OCI-LY3 (cell line): Measurements from ENCODE around the gene PPME1.

Experiments
- H2AFZ ChIP-seq: fragments of 200-600, 300-600 bp; shearing (Covaris generic); 2 replicates; pipeline ENCODE4 v1.6.0; 2014; ENCODE audit warnings: antibody characterized with exemption, low read depth, low read length
- H3K27ac ChIP-seq: fragments of 200-600, 300-600 bp; sonication (generic); 2 replicates; pipeline ENCODE4 v1.5.1; 2014; ENCODE audit warnings: mild to moderate bottlenecking, low read length, moderate library complexity, mixed read lengths
- H3K27me3 ChIP-seq: fragments of 200-600, 300-600 bp; sonication (generic); 2 replicates; pipeline ENCODE4 v1.6.1; 2014; ENCODE audit warnings: low read depth, low read length, mixed read lengths
- H3K36me3 ChIP-seq: fragments of 200-600, 300-600 bp; sonication (generic); replicated peaks from 2 replicates; pipeline ENCODE3; 2014; ENCODE audit warnings: low read depth, low read length, mixed read lengths
- H3K4me1 ChIP-seq: fragments of 300-600, 200-600 bp; sonication (generic); 2 replicates; pipeline ENCODE4 v1.6.1; 2014; ENCODE audit warnings: low read length, mixed read lengths
- H3K4me2 ChIP-seq: fragments of 200-600, 300-600 bp; sonication (generic); 2 replicates; pipeline ENCODE4 v1.6.1; 2014; ENCODE audit warnings: low read length, mixed read lengths
- H3K4me3 ChIP-seq: fragments of 300-600, 200-600 bp; sonication (generic); 2 replicates; pipeline ENCODE4 v1.5.1; 2014; ENCODE audit warnings: antibody characterized with exemption, mild to moderate bottlenecking, low read length, moderate library complexity
- H3K79me2 ChIP-seq: fragments of 300-600, 200-600 bp; shearing (Covaris generic); 2 replicates; pipeline ENCODE4 v1.6.1; 2014; ENCODE audit warnings: mild to moderate bottlenecking, low read length, mixed read lengths
- H3K9ac ChIP-seq: fragments of 300-600, 200-600 bp; shearing (Covaris generic); 2 replicates; pipeline ENCODE4 v1.6.0; 2014; ENCODE audit warnings: mild to moderate bottlenecking, low read length, moderate library complexity
- H3K9me3 ChIP-seq: fragments of 200-600, 300-600 bp; shearing (Covaris generic); 2 replicates; pipeline ENCODE4 v1.6.1; 2014; ENCODE audit warnings: low read length, mixed read lengths; ENCODE audit not compliant: insufficient read depth
- H4K20me1 ChIP-seq: fragments of 200-600, 300-600 bp; sonication (generic); 2 replicates; pipeline ENCODE4 v1.6.1; 2016; ENCODE audit warnings: low read length, mixed read lengths; ENCODE audit not compliant: insufficient read depth
- EZH2phosphoT487 ChIP-seq: fragments of 200-600 bp; shearing (Covaris generic); IDR thresholded peaks from 2 replicates; pipeline ENCODE4 v1.6.1; 2018; ENCODE audit warnings: antibody characterized with exemption, mixed run types, low read depth
- TF ChIP-seq, protein P1 (sequence below): fragments of 200-600, 300-600 bp; sonication (generic); IDR thresholded peaks from 2 replicates; pipeline ENCODE4 v1.5.1; 2014; ENCODE audit warnings: antibody characterized with exemption, low read length, low read depth

PPME1 gene

DNA sequence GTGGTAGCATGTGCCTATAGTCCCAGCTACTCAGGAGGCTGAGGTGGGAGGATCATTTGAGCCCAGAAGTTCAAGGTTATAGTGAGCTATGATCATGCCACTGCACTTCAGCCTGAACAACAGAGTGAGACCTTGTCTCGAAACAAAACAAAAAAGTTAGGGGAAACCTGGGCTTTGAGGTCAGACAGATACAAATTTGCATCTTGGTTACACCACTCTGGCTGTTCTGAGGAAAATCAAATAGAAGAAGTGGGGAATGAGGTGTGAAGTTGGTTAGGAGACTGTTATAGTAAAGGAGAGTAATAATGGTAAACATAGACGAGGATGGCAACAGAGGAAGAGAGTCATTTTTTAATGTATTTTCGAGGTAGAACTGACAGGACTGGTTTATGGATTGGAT is 62.6 kb downstream of the PPME1 start:
- no peaks in the 10 kb centered on the region for H3K79me2 ChIP-seq
- H3K27me3 ChIP-seq = no peaks in the 10 kb centered on the region
- no peak overlapping the region for H2AFZ ChIP-seq
- no peaks in the 10 kb centered on the region for H3K9me3 ChIP-seq
- no peak overlapping the region for H3K4me3 ChIP-seq
- H3K27ac ChIP-seq = no peak overlapping the region
- H3K36me3 ChIP-seq = peaks cover 45% of the 10 kb centered on the region
- no peaks in the 10 kb centered on the region for H3K4me1 ChIP-seq
- no peak overlapping the region for H3K4me2 ChIP-seq
- H3K9ac ChIP-seq = no peak overlapping the region
- H4K20me1 ChIP-seq = no peaks in the 10 kb centered on the region
- TF ChIP-seq, protein P1, sequence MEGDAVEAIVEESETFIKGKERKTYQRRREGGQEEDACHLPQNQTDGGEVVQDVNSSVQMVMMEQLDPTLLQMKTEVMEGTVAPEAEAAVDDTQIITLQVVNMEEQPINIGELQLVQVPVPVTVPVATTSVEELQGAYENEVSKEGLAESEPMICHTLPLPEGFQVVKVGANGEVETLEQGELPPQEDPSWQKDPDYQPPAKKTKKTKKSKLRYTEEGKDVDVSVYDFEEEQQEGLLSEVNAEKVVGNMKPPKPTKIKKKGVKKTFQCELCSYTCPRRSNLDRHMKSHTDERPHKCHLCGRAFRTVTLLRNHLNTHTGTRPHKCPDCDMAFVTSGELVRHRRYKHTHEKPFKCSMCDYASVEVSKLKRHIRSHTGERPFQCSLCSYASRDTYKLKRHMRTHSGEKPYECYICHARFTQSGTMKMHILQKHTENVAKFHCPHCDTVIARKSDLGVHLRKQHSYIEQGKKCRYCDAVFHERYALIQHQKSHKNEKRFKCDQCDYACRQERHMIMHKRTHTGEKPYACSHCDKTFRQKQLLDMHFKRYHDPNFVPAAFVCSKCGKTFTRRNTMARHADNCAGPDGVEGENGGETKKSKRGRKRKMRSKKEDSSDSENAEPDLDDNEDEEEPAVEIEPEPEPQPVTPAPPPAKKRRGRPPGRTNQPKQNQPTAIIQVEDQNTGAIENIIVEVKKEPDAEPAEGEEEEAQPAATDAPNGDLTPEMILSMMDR = no peak
- no peak for TF ChIP-seq EZH2phosphoT487

DNA sequence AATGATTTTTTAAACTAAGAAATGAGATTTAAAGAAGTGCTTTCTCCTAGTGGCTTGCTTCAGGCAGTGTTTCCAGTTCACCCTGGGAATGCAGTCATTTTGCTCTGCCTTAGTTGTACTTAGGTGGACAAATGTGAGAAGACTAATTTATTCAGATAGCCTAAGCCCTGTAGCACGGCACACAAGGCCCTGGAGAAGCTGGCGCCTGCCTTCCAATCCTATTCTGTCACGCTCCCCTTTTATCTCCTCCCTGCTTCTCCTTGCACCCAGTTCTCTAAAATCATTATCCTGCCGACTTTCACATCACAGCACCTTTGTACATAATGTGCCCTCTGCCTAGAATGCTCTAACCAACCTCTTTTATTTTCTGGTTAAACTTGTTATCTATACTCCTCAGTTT is 64.0 kb downstream of the PPME1 start:
- H3K4me3 ChIP-seq = no peak overlapping the region
- no peaks in the 10 kb centered on the region for H3K9me3 ChIP-seq
- H3K9ac ChIP-seq = no peak overlapping the region
- H3K4me2 ChIP-seq = no peak overlapping the region
- no peaks in the 10 kb centered on the region for H3K79me2 ChIP-seq
- no peak overlapping the region for H2AFZ ChIP-seq
- H3K27me3 ChIP-seq = no peaks in the 10 kb centered on the region
- H3K36me3 ChIP-seq = peaks cover 53% of the 10 kb centered on the region
- H4K20me1 ChIP-seq = no peaks in the 10 kb centered on the region
- TF ChIP-seq EZH2phosphoT487 = no peak
- TF ChIP-seq, protein P1 = no peak
- H3K27ac ChIP-seq = no peak overlapping the region
- no peaks in the 10 kb centered on the region for H3K4me1 ChIP-seq

DNA sequence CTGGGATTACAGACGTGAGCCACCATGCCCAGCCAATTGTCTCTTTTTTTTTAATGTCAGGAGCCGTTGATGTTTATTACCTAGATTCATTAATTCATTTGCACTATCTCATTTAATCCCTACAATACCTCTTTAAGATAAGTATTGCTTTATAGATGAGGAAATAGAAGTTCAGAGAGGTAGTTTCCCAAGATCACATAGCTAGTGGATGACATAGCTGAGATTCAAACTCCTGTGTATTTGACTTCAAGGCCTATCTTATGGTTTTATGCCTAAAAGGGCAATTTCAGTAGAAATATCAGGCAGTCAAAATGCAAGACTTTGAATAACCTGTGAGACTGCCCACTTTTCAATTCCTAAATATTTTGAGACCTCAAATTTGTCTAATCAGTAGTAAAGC is 66.5 kb downstream of the PPME1 start:
- H3K27ac ChIP-seq = no peak overlapping the region
- no peak overlapping the region for H3K4me2 ChIP-seq
- H2AFZ ChIP-seq = no peak overlapping the region
- no peaks in the 10 kb centered on the region for H3K79me2 ChIP-seq
- H3K36me3 ChIP-seq = peaks cover 48% of the 10 kb centered on the region
- H3K4me1 ChIP-seq = no peaks in the 10 kb centered on the region
- H4K20me1 ChIP-seq = no peaks in the 10 kb centered on the region
- H3K4me3 ChIP-seq = no peak overlapping the region
- TF ChIP-seq EZH2phosphoT487 = no peak
- TF ChIP-seq, protein P1 = no peak
- H3K9ac ChIP-seq = no peak overlapping the region
- no peaks in the 10 kb centered on the region for H3K9me3 ChIP-seq
- no peaks in the 10 kb centered on the region for H3K27me3 ChIP-seq

DNA sequence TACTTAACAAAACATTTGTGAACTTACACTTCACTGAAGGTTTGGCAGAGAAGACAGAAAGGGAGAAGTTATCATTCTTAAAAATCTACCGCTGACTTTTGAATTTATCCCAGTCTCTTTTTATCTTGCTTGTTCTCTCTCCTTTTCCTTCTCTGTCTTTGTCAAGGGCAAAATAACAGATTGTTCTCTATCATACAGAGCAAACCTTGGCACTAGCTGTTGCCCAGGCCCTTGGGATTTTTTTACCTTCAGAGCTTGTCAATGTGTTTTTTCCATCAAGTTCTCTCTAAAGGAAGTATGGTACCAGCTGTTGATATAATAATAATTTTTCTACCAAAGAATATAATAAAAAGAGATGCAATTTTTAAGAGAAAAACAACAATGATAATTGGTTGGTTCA is 67.2 kb downstream of the PPME1 start:
- Histone ChIP-seq H3K27ac (no peak overlapping the region), H3K9me3 (no peaks in the 10 kb centered on the region), H3K9ac (no peak overlapping the region), H3K36me3 (peaks cover 48% of the 10 kb centered on the region), H2AFZ (no peak overlapping the region), H3K79me2 (no peaks in the 10 kb centered on the region), H3K4me3 (no peak overlapping the region), H3K4me2 (no peak overlapping the region), H3K27me3 (no peaks in the 10 kb centered on the region), H4K20me1 (no peaks in the 10 kb centered on the region), H3K4me1 (no peaks in the 10 kb centered on the region)
- TF ChIP-seq, protein P1 = no peak
- no peak for TF ChIP-seq EZH2phosphoT487
